GM19463 (cell line): ENCODE data around the gene FTO.
"Not testable (repeated sequence)": the region's sequence is repeated elsewhere in the genome, so short reads cannot be mapped to it uniquely, and the experiment has no call there.

Experiments
- ATAC-seq: cut with Tn5 transposase; IDR thresholded peaks from one replicate; pipeline ENCODE4 v1.9.1; 2021; ENCODE audit warnings: mild to moderate bottlenecking, moderate library complexity; ENCODE audit not compliant: unreplicated experiment

The FTO gene

DNA sequence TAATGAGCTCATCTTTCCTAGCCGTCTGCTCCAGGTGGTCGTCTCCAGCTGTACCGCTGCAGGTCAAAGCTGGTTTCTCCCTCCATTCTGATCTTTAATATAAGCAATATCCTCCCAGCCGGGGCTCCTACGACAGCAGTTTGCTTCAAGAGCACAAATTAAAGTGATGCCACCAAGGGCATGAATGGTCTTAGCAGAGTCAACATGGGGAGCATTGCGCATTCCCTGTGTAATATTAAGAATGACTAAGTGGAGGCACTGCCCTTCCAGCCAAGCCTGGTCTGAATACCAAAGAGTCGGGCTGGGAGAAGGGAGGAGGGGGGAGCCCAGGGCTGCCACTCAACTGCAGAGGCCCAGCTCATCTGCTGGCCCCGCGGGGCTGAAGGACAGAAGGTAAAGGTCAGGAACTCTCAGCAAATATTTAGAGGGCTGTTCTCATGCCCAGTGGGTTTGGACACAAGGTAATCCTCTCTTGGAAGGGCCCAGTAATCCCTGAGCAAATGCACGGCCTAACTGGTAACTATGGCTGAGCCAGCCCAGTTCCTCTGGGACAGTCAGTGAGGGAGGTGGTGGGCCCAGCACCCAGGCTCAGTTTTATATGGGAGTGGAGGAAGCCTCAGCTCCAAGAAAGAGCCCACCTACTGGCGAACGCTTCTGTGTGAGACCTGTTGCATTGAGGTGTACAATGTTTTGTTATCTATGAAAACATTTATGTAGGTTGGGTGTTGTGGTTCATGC, 461.4 kb downstream of the FTO start:
- no peak for ATAC-seq

- no peak for ATAC-seq
Measured at GRCh38 chr16:54165912-54166865, 462.2 kb downstream of the FTO start.

GRCh38 chr16:54169112-54169511, 465.2 kb downstream of the FTO start:
- ATAC-seq: no peak

GRCh38 chr16:54171626-54172537, 467.9 kb downstream of the FTO start:
- ATAC-seq: no peak

DNA sequence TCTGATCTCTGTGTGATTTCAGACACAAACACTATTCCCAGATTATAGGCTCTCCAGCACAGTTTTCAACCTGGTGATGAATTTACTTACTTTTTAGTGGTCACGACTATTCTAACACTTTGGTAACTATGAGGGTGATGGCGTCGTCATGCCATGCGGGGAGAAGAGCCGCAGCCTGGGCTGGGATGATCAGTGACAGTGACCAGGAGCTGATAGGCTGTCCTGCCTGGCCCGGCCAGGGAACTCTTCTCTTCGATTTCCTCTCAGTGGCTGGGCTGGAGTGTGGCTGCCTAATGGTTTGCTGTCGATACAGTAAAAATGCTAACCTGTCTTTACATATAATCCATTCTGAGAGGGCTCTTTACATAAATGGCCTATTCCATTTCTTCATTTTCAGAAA, 469.5 kb downstream of the FTO start:
- no peak for ATAC-seq

DNA sequence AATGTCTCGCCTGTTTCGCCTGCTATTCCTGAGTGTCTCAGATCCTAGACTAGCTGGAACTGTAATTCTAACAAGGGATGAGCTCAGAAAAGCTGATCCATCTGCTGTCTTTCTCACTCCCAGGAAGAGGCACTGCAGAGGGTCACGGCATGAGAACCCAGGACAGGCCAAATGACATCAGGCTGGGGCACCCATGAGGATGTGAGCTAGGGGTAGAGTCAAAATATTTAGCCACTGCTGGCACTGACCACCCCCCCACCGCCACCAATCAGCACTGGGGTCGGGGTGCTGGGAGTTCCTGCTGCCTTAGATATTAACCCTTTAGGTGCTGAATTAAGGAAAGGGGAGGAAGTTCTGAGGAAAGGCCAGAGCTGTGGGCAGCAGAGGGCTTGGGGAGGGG, 470.2 kb downstream of the FTO start:
- no peak for ATAC-seq

GRCh38 chr16:54174750-54175149, 470.8 kb downstream of the FTO start:
- no peak for ATAC-seq

DNA sequence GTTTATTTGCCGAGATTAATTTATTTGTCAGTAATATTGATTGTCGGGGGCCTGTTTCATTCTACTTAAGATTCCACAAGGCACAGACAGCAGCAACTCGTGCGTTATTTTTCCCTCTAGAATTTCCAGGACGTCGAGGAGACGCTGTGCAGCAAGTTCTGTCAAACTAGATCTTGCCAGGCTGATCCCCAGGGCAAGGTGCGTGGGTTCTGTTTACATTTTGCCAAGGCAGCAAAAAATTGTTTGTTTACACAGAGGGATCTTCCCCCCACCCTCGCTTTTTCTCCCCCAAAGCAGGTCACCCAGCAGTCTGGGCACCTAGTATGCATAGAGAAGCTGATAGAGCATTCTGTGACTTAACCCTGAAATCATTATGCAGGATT, 471.2 kb downstream of the FTO start:
- no peak for ATAC-seq

DNA sequence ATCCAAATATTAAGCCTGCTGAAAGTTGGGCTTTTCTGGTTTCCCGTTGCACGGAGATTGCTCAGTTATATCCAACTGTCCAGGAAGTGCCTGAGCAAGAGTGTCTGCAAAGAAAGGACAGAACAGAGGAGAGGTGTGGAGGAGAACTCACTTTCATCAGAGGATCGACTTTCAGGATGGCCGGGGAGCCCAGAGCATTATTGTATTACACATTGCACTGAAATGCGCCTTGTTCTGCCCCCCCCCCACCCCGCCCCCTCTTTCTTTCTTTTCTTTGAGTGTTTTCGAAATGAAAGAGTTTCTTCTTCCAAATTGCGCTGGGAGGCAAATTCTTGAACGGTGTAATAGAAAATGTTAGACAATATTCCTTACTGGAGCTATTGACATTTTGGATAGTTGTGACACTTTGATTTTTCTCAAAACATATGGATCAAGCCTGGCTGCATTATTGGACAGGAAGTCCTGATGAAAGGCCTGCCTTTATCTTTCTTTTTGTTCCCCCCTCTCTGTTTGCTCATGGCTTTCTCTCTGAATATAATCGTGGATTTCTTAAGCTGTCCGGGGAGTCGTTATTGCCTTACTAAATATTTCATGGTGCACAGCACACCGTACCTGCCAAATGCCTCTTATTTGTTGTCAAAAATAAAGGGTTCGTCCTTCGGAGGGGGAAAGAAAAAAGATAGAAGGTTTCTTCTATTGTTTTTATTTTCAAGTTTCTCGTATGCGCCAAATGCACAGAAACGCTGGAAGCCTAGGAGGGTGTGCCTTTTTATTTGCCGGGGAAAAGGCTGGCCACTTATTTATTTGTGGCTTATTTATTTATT, 471.8 kb downstream of the FTO start:
- no peak for ATAC-seq

GRCh38 chr16:54176376-54176901, 472.5 kb downstream of the FTO start:
- ATAC-seq: no peak

GRCh38 chr16:54177052-54177861, 473.3 kb downstream of the FTO start:
- ATAC-seq: no peak

DNA sequence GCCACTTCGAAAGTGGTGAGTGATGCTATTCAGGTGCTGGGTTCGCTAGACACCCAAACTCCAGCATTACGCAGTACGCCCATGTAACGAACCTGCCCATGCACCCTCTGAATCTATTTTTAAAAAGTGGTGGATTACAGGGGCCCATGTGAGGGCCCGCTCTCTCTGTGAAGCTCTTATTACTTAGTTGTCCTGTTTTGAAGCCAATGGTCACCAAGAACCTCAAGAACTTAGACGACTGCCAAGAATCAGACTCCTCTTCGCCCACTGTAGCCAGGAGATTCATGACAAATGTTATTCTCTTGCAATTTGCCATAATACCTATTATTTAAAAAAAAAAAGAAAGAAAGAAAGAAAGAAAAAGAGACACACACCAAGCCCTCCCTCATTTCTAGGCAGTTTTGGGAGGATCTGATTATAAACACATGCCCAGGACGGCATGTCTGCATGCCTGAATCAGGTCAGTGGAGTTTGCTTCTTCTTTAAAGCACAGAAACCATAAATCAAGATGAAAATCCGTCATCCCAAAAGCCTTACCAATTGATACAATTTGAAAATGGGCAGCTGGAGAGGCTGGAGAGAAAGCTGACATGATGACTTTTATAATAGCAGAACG, 474.0 kb downstream of the FTO start:
- no peak for ATAC-seq

DNA sequence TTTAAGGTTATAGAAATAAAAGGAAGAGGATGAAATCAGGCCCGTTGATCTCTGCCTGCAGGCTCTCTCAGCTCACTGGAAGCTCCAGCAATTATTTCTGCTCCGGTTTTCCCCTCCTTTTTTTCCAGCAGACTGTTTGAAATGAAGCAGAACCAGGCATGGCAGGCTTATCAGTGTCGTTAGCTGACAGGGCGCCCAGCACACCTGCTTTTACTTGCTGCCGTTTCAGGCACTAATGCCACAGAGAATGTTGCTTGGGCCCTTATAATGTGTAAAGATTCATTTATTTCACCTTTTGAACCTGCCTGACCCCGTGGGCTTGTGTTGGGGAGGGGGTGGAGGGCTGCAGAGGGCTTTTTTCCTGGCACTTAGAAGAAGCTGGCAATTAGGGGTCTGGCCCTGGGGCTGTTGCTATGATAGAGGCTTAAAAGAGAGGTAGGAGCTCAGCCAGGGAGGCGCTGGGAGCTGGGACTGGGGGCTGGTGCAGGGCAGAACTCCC, 474.6 kb downstream of the FTO start:
- ATAC-seq: no peak

DNA sequence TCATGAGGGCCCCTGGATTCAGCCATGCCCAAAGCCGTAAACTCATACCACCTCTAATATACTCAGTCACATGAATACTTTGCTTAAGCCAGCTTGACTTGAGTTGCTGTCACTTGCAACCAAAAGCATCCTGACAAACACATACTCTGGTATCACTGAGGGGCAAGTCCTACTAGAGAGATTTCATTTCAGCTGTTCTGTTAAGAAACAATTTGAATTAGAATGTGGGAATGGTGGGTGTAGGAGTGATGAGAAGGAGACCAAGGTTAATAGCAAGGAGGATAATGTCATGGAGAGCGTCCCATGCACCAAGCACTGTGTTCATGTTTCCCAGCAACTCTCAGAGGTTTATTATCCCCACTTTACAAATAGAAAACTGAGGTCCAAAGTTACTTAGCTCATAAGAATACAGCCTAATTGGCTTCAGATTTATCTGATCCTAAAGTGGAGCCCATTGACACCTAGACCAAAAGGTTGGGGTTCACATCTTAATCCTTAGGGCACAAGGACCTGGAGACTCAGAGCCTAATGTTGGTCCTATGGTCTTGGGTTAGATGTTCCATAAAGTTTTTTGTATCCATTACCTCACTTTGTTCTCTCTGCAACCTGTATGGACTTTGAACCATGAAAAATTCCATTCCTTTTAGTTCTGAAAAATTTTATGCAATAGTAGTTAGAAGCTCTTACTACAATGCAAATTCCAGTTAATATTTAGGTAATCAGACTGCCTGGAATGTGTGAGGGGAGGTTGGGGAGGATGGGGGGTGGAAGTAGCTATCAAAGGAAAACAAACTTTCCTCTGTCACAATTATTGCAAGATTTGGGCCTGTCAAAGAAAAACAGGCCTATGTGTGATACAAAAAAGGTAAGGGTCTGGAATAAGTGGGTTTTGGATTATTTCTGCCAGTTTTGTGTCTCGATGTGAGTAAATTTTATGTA, 476.7 kb downstream of the FTO start:
- no peak for ATAC-seq

DNA sequence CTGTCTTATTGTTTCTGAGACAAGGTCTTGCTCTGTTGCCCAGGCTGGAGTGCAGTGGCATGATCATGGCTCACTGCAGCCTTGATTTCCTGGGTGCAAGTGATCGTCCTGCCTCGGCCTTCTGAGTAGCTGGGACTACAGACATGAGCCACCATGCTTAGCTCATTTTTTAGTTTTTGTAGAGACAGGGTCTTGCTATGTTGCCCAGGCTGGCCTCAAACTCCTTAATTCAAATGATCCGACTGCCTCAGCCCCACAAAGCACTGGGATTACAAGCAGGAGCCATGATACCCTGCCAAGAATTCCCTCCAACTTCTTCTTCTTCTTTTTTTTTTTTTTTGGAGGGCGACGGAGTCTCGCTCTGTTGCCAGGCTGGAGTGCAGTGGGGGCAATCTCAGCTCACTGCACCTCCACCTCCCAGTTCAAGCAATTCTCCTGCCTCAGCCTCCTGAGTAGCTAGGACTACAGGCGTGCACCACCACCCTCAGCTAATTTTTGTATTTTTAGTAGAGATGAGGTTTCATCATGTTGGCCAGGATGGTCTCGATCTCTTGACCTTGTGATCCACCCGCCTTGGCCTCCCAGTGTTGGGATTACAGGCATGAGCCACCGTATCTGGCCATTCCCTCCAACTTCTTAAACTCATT, 477.9 kb downstream of the FTO start:
- not testable (repeated sequence) for ATAC-seq

GRCh38 chr16:54185045-54185444, 481.1 kb downstream of the FTO start:
- ATAC-seq: no peak

DNA sequence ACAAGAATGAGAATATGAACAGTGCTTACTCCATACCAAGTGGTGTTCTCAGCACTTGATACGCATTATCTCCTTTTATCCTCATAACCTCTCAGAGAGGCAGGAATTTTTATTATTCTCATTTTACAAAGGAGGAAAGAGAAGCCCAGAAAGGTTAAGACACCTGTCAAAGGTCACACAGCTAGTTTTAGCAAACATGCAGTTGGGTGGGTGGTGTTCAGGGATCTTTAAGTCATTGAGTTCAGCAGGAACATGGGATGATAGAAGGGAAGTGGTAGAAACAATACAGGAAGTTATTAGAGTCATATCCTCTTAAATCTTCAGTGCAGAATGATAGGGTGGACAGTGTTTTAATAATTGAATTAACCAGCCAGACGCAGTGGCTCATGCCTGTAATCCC, 487.2 kb downstream of the FTO start:
- no peak for ATAC-seq
